LNCaP clone FGC (cell line): ENCODE measurements around the gene TMEM185A.
"Not testable (repeated sequence)": the region's sequence is repeated elsewhere in the genome, so short reads cannot be mapped to it uniquely, and the experiment has no call there.

Experiments used
- DNase-seq: peaks from one replicate; pipeline ENCODE4 v3.0.0-alpha.2; 2011; ENCODE audit warnings: low read depth
- H3K4me3 ChIP-seq: 2 replicates; pipeline ENCODE4 v1.5.1; 2011; ENCODE audit warnings: mild to moderate bottlenecking, low read depth, low read length, control low read depth
- TF ChIP-seq, protein P1 (sequence below): IDR thresholded peaks from 2 replicates; pipeline ENCODE4 v1.5.1; 2012; ENCODE audit warnings: mild to moderate bottlenecking; ENCODE audit not compliant: control insufficient read depth, insufficient read depth; ENCODE audit errors: extremely low read depth

The TMEM185A gene

GRCh38 chrX:149633511-149633910 lies 1.9 kb upstream of the TMEM185A start:
- peak; percentile 44 for DNase-seq
- H3K4me3 ChIP-seq, result no peak overlapping the region
- TF ChIP-seq, protein P1, sequence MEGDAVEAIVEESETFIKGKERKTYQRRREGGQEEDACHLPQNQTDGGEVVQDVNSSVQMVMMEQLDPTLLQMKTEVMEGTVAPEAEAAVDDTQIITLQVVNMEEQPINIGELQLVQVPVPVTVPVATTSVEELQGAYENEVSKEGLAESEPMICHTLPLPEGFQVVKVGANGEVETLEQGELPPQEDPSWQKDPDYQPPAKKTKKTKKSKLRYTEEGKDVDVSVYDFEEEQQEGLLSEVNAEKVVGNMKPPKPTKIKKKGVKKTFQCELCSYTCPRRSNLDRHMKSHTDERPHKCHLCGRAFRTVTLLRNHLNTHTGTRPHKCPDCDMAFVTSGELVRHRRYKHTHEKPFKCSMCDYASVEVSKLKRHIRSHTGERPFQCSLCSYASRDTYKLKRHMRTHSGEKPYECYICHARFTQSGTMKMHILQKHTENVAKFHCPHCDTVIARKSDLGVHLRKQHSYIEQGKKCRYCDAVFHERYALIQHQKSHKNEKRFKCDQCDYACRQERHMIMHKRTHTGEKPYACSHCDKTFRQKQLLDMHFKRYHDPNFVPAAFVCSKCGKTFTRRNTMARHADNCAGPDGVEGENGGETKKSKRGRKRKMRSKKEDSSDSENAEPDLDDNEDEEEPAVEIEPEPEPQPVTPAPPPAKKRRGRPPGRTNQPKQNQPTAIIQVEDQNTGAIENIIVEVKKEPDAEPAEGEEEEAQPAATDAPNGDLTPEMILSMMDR, result no peak

DNA sequence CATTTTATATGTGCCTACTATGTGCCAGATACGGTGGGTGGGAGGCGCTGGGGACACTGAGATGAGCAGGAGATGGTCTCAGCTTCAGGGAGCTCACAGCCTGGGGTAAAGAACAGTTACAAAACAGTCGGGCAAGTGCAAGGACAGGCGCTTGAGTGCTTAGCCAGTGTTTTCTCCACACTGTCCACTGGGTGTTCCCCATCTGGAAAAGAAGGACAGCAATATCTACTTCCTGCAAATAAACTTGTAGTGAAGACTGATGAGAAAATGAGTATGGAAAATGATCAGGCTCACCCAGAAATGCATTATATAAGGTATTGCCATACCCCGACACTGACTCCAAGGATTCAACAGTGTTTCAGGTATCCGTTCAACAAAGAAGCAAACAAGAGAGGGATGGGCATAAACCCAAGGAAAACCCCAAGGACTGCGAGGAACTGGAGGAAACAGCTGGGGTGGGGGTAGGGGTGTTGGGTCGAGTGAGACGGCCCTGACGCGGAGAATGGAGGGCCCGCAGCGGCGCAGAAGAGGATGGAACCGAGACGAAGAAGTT lies 835 bp downstream of the TMEM185A start:
- H3K4me3 ChIP-seq, result peak overlapping the region; percentile 60
- no peak for DNase-seq
- TF ChIP-seq, protein P1, result peak; percentile 21; the same call in 1 of the 2 replicates

DNA sequence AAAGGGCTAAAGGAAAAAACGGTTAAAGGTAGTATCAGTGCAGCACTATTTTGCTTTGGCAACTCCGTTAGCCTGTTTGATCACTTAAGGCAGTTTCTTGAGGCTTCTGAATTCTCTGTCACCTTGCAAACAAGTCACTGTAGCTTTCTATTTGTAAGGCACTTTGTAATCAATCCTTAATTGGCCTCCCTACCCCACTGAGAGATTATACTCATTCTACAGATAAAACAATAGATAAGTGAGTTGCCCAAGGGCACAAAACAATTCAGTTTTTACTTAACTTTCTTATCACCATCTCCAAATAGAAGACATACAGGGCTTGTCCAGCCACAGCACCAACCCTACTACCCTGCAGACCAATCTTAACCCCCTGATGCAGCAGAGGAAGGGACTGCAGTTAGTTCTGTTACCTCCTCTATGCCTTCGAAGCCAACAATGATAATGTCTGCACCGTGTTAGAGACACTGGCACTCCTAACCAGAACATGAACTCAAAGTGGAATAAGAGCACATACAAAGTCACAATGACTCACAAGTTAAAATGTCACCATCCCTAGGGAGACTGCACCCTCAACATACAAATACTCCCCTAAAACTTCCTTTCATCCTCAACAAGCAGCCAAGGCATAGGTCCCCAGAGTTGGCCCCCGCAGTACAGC lies 1.7 kb downstream of the TMEM185A start:
- no peak for DNase-seq
- TF ChIP-seq, protein P1, result no peak
- peak overlapping the region; percentile 60; the same call in 1 of the 2 replicates for H3K4me3 ChIP-seq

- H3K4me3 ChIP-seq, result no peak overlapping the region
- TF ChIP-seq, protein P1, result no peak
- DNase-seq, result no peak
These were observed 2.8 kb downstream of the TMEM185A start for GRCh38 chrX:149628768-149629167.

GRCh38 chrX:149628280-149628679 lies 3.3 kb downstream of the TMEM185A start:
- TF ChIP-seq, protein P1, result no peak
- DNase-seq, result no peak
- H3K4me3 ChIP-seq, result no peak overlapping the region

GRCh38 chrX:149626829-149627228 lies 4.8 kb downstream of the TMEM185A start:
- not testable (repeated sequence) for DNase-seq, H3K4me3 ChIP-seq

DNA sequence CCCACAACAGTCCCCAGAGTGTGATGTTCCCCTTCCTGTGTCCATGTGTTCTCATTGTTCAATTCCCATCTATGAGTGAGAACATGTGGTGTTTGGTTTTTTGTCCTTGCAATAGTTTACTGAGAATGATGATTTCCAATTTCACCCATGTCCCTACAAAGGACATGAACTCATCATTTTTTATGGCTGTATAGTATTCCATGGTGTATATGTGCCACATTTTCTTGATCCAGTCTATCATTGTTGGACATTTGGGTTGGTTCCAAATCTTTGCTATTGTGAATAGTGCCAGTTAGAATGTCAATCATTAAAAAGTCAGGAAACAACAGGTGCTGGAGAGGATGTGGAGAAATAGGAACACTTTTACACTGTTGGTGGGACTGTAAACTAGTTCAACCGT lies 11.9 kb downstream of the TMEM185A start:
- not testable (repeated sequence) for DNase-seq, H3K4me3 ChIP-seq

GRCh38 chrX:149618871-149619270 lies 12.7 kb downstream of the TMEM185A start:
- H3K4me3 ChIP-seq, result no peak overlapping the region
- no peak for DNase-seq
- TF ChIP-seq, protein P1, result no peak
